ENCODE measurements around the gene CAMTA1. TPM values are rescaled to one million over a fixed set of nuclear protein-coding genes. Genes with fewer than 3 reads are reported as not detected.

The CAMTA1 gene
- total and polyA plus RNA-seq, 4 donors = 18.0 to 93.5 (median 35.8) TPM

GRCh38 chr1:7636795-7637526 lies 851.7 kb downstream of the CAMTA1 start:
- TF ChIP-seq, protein P1, sequence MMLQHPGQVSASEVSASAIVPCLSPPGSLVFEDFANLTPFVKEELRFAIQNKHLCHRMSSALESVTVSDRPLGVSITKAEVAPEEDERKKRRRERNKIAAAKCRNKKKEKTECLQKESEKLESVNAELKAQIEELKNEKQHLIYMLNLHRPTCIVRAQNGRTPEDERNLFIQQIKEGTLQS (IDR thresholded peaks at IDR 0.05) = no peak
- TF ChIP-seq NR2F2 (IDR thresholded peaks at IDR 0.05) = no peak
- no peak for TF ChIP-seq RAD21 (IDR thresholded peaks at IDR 0.05)
- TF ChIP-seq, protein P2, sequence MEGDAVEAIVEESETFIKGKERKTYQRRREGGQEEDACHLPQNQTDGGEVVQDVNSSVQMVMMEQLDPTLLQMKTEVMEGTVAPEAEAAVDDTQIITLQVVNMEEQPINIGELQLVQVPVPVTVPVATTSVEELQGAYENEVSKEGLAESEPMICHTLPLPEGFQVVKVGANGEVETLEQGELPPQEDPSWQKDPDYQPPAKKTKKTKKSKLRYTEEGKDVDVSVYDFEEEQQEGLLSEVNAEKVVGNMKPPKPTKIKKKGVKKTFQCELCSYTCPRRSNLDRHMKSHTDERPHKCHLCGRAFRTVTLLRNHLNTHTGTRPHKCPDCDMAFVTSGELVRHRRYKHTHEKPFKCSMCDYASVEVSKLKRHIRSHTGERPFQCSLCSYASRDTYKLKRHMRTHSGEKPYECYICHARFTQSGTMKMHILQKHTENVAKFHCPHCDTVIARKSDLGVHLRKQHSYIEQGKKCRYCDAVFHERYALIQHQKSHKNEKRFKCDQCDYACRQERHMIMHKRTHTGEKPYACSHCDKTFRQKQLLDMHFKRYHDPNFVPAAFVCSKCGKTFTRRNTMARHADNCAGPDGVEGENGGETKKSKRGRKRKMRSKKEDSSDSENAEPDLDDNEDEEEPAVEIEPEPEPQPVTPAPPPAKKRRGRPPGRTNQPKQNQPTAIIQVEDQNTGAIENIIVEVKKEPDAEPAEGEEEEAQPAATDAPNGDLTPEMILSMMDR (IDR thresholded peaks at IDR 0.05; ENCODE audit: low read depth, low read length, missing input control) = no peak
- TF ChIP-seq MAX (IDR thresholded peaks at IDR 0.05) = no peak
- no peak for TF ChIP-seq SP1 (IDR thresholded peaks at IDR 0.05)
- TF ChIP-seq GABPA (IDR thresholded peaks at IDR 0.05 in 1 of 2, conservative IDR thresholded peaks at IDR 0.05 in 1 of 2) = no peak
- no peak for TF ChIP-seq HNF4G (IDR thresholded peaks at IDR 0.05)
- TF ChIP-seq, protein P3, sequence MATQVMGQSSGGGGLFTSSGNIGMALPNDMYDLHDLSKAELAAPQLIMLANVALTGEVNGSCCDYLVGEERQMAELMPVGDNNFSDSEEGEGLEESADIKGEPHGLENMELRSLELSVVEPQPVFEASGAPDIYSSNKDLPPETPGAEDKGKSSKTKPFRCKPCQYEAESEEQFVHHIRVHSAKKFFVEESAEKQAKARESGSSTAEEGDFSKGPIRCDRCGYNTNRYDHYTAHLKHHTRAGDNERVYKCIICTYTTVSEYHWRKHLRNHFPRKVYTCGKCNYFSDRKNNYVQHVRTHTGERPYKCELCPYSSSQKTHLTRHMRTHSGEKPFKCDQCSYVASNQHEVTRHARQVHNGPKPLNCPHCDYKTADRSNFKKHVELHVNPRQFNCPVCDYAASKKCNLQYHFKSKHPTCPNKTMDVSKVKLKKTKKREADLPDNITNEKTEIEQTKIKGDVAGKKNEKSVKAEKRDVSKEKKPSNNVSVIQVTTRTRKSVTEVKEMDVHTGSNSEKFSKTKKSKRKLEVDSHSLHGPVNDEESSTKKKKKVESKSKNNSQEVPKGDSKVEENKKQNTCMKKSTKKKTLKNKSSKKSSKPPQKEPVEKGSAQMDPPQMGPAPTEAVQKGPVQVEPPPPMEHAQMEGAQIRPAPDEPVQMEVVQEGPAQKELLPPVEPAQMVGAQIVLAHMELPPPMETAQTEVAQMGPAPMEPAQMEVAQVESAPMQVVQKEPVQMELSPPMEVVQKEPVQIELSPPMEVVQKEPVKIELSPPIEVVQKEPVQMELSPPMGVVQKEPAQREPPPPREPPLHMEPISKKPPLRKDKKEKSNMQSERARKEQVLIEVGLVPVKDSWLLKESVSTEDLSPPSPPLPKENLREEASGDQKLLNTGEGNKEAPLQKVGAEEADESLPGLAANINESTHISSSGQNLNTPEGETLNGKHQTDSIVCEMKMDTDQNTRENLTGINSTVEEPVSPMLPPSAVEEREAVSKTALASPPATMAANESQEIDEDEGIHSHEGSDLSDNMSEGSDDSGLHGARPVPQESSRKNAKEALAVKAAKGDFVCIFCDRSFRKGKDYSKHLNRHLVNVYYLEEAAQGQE (IDR thresholded peaks at IDR 0.05) = no peak
- no peak for TF ChIP-seq YY1 (IDR thresholded peaks at IDR 0.05)
- TF ChIP-seq RXRA (IDR thresholded peaks at IDR 0.05) = no peak
- 90% methylated on average over 16 of the region's 16 CpGs for WGBS
- H3K9me3 ChIP-seq (ENCODE audit: control insufficient read depth in 4 of 4, low read length in 3 of 4) = no peaks in the 10 kb centered on the region
- no peaks in the 10 kb centered on the region for H3K4me1 ChIP-seq (ENCODE audit: control insufficient read depth in 4 of 4, insufficient read depth in 4 of 4, low read length in 3 of 4)
- H3K27me3 ChIP-seq (ENCODE audit: control insufficient read depth in 4 of 4, insufficient read depth in 4 of 4, low read length in 3 of 4) = no peaks in the 10 kb centered on the region
- H3K36me3 ChIP-seq (ENCODE audit: control insufficient read depth in 4 of 4, insufficient read depth in 3 of 4, low read depth in 1 of 4, low read length in 3 of 4) = no peaks in the 10 kb centered on the region
- no peak for DNase-seq (ENCODE audit: low spot score)
- H3K27ac ChIP-seq (ENCODE audit: low read depth in 1 of 2, low read length in 2 of 2) = no peak overlapping the region
- no peak overlapping the region for H3K9ac ChIP-seq (ENCODE audit: low read depth in 1 of 2, low read length in 2 of 2)
- no peak overlapping the region for H3K4me3 ChIP-seq (ENCODE audit: low read depth in 1 of 3, low read length in 3 of 3)

GRCh38 chr1:7638078-7638477 lies 852.8 kb downstream of the CAMTA1 start:
- no peaks in the 10 kb centered on the region for H3K27me3 ChIP-seq (ENCODE audit: control insufficient read depth in 4 of 4, insufficient read depth in 4 of 4, low read length in 3 of 4)
- TF ChIP-seq JUND (IDR thresholded peaks at IDR 0.05) (no peak), FOXA1 (IDR thresholded peaks at IDR 0.05) (no peak), NR2F2 (IDR thresholded peaks at IDR 0.05) (no peak)
- 70% methylated on average over 8 of the region's 8 CpGs for WGBS
- H3K4me3 ChIP-seq (ENCODE audit: low read depth in 1 of 3, low read length in 3 of 3) = no peak overlapping the region
- H3K36me3 ChIP-seq (ENCODE audit: control insufficient read depth in 4 of 4, insufficient read depth in 3 of 4, low read depth in 1 of 4, low read length in 3 of 4) = no peaks in the 10 kb centered on the region
- H3K27ac ChIP-seq (ENCODE audit: low read depth in 1 of 2, low read length in 2 of 2) = no peak overlapping the region
- no peak overlapping the region for H3K9ac ChIP-seq (ENCODE audit: low read depth in 1 of 2, low read length in 2 of 2)
- no peak for DNase-seq (ENCODE audit: low spot score)
- H3K9me3 ChIP-seq (ENCODE audit: control insufficient read depth in 4 of 4, low read length in 3 of 4) = no peaks in the 10 kb centered on the region
- H3K4me1 ChIP-seq (ENCODE audit: control insufficient read depth in 4 of 4, insufficient read depth in 4 of 4, low read length in 3 of 4) = no peaks in the 10 kb centered on the region

Measured in liver (tissue), 9 donors.